ENCODE measurements around the gene FBXO15.

GRCh38 chr18:74137920-74138538 is 9.6 kb downstream of the FBXO15 start:
- TF ChIP-seq, protein P1, sequence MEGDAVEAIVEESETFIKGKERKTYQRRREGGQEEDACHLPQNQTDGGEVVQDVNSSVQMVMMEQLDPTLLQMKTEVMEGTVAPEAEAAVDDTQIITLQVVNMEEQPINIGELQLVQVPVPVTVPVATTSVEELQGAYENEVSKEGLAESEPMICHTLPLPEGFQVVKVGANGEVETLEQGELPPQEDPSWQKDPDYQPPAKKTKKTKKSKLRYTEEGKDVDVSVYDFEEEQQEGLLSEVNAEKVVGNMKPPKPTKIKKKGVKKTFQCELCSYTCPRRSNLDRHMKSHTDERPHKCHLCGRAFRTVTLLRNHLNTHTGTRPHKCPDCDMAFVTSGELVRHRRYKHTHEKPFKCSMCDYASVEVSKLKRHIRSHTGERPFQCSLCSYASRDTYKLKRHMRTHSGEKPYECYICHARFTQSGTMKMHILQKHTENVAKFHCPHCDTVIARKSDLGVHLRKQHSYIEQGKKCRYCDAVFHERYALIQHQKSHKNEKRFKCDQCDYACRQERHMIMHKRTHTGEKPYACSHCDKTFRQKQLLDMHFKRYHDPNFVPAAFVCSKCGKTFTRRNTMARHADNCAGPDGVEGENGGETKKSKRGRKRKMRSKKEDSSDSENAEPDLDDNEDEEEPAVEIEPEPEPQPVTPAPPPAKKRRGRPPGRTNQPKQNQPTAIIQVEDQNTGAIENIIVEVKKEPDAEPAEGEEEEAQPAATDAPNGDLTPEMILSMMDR (IDR thresholded peaks at IDR 0.05) = no peak
- TF ChIP-seq POLR2A (IDR thresholded peaks at IDR 0.05) = no peak
